ENCODE data around the gene CDON.

GRCh38 chr11:126079621-126080124, 17.0 kb upstream of the CDON start:
- TF ChIP-seq RAD21 (IDR thresholded peaks at IDR 0.05; ENCODE audit: low read depth) (no peak), EGR1 (IDR thresholded peaks at IDR 0.05) (no peak), EP300 (IDR thresholded peaks at IDR 0.05; ENCODE audit: borderline replicate concordance) (no peak), TEAD4 (IDR thresholded peaks at IDR 0.05) (no peak), MAX (IDR thresholded peaks at IDR 0.05) (no peak), REST (IDR thresholded peaks at IDR 0.05; ENCODE audit: low read depth) (no peak), YY1 (IDR thresholded peaks at IDR 0.05; ENCODE audit: low read depth) (no peak), CEBPB (IDR thresholded peaks at IDR 0.05) (no peak), USF1 (IDR thresholded peaks at IDR 0.05) (no peak), TAF1 (IDR thresholded peaks at IDR 0.05; ENCODE audit: low read depth) (no peak), FOXM1 (IDR thresholded peaks at IDR 0.05; ENCODE audit: borderline replicate concordance, low read depth) (no peak), TCF12 (IDR thresholded peaks at IDR 0.05; ENCODE audit: low read depth) (no peak), NFIC (IDR thresholded peaks at IDR 0.05) (no peak)

Measured in Ishikawa (cell line).